NK-92 treated with Interleukin-12 subunit alpha and Interleukin-12 subunit beta, amount 100 ng/mL, for 24 hours (cell line): ENCODE data around the gene DIPK2B.

Experiments
- DNase-seq: peaks from one replicate; lab custom pipeline; 2025; lab: John Stamatoyannopoulos, UW

Gene DIPK2B

DNA sequence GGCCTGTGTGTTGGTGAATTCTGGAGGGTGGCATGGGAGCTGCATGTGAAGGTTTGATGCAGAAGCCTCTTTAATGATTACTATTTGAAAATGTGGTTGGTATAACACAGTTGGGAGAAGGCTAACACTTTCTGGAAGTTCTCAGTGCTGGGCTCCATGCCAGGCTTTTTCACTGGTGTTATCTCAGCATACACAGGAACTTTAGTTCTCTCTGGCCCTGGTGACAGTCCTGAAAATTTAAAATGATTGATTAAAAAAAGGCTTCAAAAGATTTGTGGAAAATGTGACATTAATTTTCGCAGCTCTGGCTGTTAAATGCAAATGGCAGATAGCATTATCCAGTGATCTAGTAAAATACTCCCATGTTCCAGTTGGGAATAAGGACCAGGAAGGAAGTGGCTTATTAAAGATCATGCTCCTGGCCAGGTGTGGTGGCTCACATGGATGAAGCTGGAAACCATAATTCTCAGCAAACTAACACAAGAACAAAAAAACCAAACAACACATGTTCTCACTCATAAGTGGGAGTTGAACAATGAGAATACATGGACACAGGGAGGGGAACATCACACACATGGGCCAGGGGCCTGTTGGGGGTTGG, 36.6 kb downstream of the DIPK2B start:
- DNase-seq = no peak

DNA sequence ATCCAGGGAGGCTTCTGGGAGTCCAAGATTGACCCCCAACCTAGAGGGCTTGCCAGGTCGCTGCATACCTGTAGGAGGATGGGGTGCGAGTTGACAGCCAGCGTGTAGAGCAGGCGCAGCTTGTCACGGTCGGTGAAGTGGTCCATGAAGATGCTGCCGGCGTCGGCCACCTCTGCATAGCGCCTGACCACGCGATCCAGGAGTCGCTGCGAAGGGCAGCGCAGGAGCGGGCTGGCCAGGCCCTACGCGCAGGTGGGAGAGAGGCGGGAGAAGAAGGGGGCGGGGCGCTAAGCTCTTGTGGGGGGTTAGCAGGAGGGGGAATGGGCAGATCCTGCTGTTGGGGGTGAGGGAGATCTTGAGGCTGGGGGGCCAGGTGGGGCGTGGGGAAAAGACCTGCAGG, 43.0 kb downstream of the DIPK2B start:
- DNase-seq = no peak

GRCh38 chrX:45154462-45154861, 46.2 kb downstream of the DIPK2B start:
- no peak for DNase-seq

- DNase-seq = no peak
These were observed 46.7 kb downstream of the DIPK2B start for GRCh38 chrX:45154033-45154360.
